Astrocyte (in vitro differentiated cells and primary cell): Measurements from ENCODE around the gene ABCA7.

Experiments
- EZH2 ChIP-seq: IDR thresholded peaks from 2 replicates; pipeline ENCODE4 v1.6.1; 2012; ENCODE audit warnings: mild to moderate bottlenecking, low read length, inconsistent platforms; ENCODE audit not compliant: insufficient read depth
- TF ChIP-seq, protein P1 (sequence below): IDR thresholded peaks from 2 replicates; pipeline ENCODE4 v1.5.1; 2011; ENCODE audit warnings: low read depth, mild to moderate bottlenecking, inconsistent platforms, low read length, moderate library complexity; ENCODE audit not compliant: insufficient read depth

DNA sequence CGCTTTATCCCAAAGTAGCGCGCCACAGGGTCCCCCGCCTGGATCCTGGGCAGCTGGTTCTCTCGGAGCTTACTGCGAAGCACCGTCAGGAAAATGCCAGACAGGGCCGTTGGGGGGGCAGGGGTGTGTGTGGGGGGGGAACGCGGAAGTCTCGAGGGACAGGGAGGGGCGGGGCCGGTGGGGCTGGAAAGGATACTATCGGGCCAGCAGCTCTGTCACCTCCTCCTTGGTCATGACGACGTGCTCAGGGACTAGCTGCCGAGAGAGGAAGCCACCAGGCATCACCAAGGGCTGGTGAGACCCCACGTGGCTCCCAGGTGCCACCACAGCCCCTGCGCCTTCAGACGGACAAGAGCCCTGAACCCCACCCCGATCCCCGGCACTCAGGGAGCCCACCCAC lies 50.0 kb downstream of the ABCA7 start:
- TF ChIP-seq, protein P1, sequence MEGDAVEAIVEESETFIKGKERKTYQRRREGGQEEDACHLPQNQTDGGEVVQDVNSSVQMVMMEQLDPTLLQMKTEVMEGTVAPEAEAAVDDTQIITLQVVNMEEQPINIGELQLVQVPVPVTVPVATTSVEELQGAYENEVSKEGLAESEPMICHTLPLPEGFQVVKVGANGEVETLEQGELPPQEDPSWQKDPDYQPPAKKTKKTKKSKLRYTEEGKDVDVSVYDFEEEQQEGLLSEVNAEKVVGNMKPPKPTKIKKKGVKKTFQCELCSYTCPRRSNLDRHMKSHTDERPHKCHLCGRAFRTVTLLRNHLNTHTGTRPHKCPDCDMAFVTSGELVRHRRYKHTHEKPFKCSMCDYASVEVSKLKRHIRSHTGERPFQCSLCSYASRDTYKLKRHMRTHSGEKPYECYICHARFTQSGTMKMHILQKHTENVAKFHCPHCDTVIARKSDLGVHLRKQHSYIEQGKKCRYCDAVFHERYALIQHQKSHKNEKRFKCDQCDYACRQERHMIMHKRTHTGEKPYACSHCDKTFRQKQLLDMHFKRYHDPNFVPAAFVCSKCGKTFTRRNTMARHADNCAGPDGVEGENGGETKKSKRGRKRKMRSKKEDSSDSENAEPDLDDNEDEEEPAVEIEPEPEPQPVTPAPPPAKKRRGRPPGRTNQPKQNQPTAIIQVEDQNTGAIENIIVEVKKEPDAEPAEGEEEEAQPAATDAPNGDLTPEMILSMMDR, result no peak
- TF ChIP-seq EZH2, result no peak
